Activated naive CD4-positive, alpha-beta T cell treated with anti-CD3 and anti-CD28 coated beads for 36 hours (primary cell): ENCODE data around the gene ADARB1. TPM values are rescaled to one million over a fixed set of nuclear protein-coding genes. Genes with fewer than 3 reads are reported as not detected.

ENCODE experiments used
- CTCF ChIA-PET: fragments of 350-600 bp; sonication (Branson Sonifier 250); formaldehyde crosslinking; loops from one replicate; lab custom pipeline; 2021; ENCODE audit warnings: antibody characterized with exemption; lab: Charles Lee
- DNase-seq: peaks from one replicate; pipeline ENCODE4 v3.0.0-alpha.2; 2020
- H3K27ac Mint-ChIP-seq: one replicate; pipeline ENCODE4 v1.8.0; 2021; ENCODE audit warnings: mild to moderate bottlenecking, mixed read lengths
- H3K27me3 Mint-ChIP-seq: one replicate; pipeline ENCODE4 v1.8.0; 2021; ENCODE audit warnings: low read depth, mixed read lengths
- H3K36me3 Mint-ChIP-seq: one replicate; pipeline ENCODE4 v1.8.0; 2021; ENCODE audit warnings: low read depth, mixed read lengths
- H3K4me1 Mint-ChIP-seq: one replicate; pipeline ENCODE4 v1.8.0; 2021; ENCODE audit warnings: low read depth, mixed read lengths
- H3K4me3 Mint-ChIP-seq: one replicate; pipeline ENCODE4 v1.8.0; 2021; ENCODE audit warnings: mild to moderate bottlenecking, moderate library complexity, mixed read lengths
- H3K9me3 Mint-ChIP-seq: one replicate; pipeline ENCODE4 v1.8.0; 2021; ENCODE audit warnings: mixed read lengths
- intact Hi-C: fragments of 100-400 bp; cut with micrococcal nuclease; formaldehyde crosslinking; loops from one replicate; pipeline ENCODE4 v1.15.1; 2023
- total RNA-seq, 2 experiments: library from RNA; stranded (reverse); gene quantifications; one replicate each; pipeline ENCODE4 v1.2.3, GENCODE V29; 2021

ADARB1 gene
- total RNA-seq, 2 experiments from 2014 or later = 30.1 to 33.3 TPM

DNA sequence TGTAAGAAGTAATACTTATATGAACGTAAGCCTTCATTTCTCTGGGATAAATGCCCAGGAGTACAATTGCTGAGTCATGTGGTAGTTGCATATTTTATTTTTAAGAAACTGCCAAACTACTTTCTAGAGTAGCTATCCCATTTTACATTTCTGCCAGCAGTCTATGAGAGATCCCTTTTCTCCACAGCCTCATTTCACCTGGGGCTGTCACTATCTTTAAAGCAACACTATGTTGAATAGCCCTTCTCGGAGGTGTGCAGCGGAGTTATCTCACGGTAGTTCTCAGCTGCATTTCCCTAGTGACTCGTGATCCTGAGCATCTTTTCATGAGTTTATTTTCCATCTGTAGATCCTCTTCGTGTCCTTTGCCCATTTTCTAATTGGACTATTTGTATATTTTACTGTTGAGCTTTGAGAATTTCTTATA is 93.4 kb downstream of the ADARB1 start:
- Mint-ChIP-seq H3K27ac (no peak overlapping the region), H3K4me1 (peaks cover 23% of the 10 kb centered on the region), H3K9me3 (no peaks in the 10 kb centered on the region), H3K36me3 (peaks cover 1% of the 10 kb centered on the region), H3K4me3 (no peak overlapping the region), H3K27me3 (no peaks in the 10 kb centered on the region)
- DNase-seq = no peak
- intact Hi-C loops = loop anchor here (10.0 kb wide), 1 partner anchor 67 kb away; no protein-coding TSS in a partner anchor
- CTCF ChIA-PET = interaction anchor here (0.6 to 1.8 kb wide), 4 partner anchors 15 to 186 kb away, joined by 3 to 4 read pairs (median 4); no protein-coding TSS in a partner anchor

DNA sequence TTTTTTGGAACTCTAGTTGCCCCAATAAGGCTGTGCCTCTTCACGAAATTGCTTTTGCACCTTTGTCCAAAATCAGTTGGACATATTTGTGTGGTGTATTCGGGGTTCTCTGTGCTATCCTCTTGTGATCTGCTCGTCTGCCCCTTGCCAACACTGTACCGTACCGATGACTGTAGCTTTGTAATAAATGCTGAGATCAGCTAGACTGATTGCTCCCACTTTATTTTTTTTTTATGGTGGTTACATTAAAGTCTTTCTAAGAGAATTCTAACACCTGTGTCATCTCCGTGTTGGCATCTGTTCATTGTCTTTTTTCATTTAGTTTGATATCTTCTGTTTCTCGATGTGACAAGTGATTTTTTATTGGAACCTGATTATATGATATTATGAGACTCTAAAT is 94.1 kb downstream of the ADARB1 start:
- CTCF ChIA-PET = interaction anchor here (0.6 to 2.3 kb wide), 7 partner anchors 16 to 185 kb away, joined by 3 to 7 read pairs (median 4); no protein-coding TSS in a partner anchor
- Mint-ChIP-seq H3K4me3 (no peak overlapping the region), H3K27ac (no peak overlapping the region), H3K9me3 (no peaks in the 10 kb centered on the region), H3K36me3 (peaks cover 2% of the 10 kb centered on the region), H3K27me3 (no peaks in the 10 kb centered on the region), H3K4me1 (peaks cover 23% of the 10 kb centered on the region)
- intact Hi-C loops = loop anchor here (10.0 kb wide), 1 partner anchor 66 kb away; no protein-coding TSS in a partner anchor
- DNase-seq = no peak

GRCh38 chr21:45169001-45169400 is 94.6 kb downstream of the ADARB1 start:
- Mint-ChIP-seq H3K9me3 (no peaks in the 10 kb centered on the region), H3K27me3 (no peaks in the 10 kb centered on the region), H3K27ac (no peak overlapping the region), H3K36me3 (peaks cover 2% of the 10 kb centered on the region), H3K4me3 (no peak overlapping the region), H3K4me1 (peaks cover 23% of the 10 kb centered on the region)
- intact Hi-C loops = loop anchor here (10.0 kb wide), 1 partner anchor 66 kb away; no protein-coding TSS in a partner anchor
- no peak for DNase-seq
- CTCF ChIA-PET = interaction anchor here (0.7 to 2.3 kb wide), 5 partner anchors 16 to 107 kb away, joined by 3 to 7 read pairs (median 3); no protein-coding TSS in a partner anchor

DNA sequence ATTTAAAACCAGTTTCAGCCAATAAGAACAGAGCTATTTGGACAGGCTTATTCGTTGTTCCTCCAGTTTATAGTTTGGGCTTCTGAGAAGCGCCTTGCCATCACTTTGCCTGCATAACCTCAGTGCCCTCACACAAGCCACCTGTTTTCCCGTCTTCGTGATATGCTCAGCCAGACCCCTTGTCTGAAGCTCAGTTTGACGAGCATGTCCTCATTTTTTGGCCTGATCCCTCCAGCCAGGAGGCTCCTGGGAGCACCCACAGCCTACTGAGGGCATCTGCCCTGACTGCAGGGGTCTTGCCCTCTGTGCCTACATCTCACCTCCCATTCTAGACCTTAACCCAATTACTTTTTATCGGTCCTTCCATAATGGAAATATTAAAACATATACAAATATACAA is 95.3 kb downstream of the ADARB1 start:
- peaks cover 23% of the 10 kb centered on the region for H3K4me1 Mint-ChIP-seq
- H3K27ac Mint-ChIP-seq = no peak overlapping the region
- intact Hi-C loops = loop anchor here (10.0 kb wide), 1 partner anchor 65 kb away; no protein-coding TSS in a partner anchor
- H3K36me3 Mint-ChIP-seq = peaks cover 2% of the 10 kb centered on the region
- CTCF ChIA-PET = interaction anchor here (1.1 to 2.3 kb wide), 3 partner anchors 29 to 41 kb away, joined by 3 to 7 read pairs (median 4); no protein-coding TSS in a partner anchor
- H3K27me3 Mint-ChIP-seq = no peaks in the 10 kb centered on the region
- H3K9me3 Mint-ChIP-seq = no peaks in the 10 kb centered on the region
- no peak overlapping the region for H3K4me3 Mint-ChIP-seq
- DNase-seq = no peak

DNA sequence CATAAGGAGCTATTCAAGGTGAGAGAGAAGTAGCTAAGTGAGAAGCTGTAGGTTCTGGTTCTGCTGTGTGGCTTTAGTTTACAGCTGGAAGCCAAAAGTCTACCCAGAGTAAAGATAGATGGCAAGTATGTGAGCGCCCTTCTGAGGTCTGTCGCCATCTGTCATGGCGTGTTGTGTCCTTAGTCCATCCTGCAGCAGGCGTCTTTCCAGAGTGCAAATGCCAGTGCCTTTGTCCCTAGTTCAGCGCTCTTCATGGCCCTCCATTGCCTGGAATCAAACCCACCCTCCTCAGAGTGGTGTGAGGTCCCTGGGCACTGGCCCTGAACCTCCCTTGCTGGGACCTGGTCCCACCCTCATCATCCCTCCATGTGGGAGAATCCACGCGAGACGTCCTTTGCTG is 96.6 kb downstream of the ADARB1 start:
- Mint-ChIP-seq H3K4me3 (no peak overlapping the region), H3K27me3 (no peaks in the 10 kb centered on the region), H3K36me3 (peaks cover 2% of the 10 kb centered on the region), H3K9me3 (no peaks in the 10 kb centered on the region), H3K4me1 (peaks cover 23% of the 10 kb centered on the region), H3K27ac (no peak overlapping the region)
- no peak for DNase-seq
- intact Hi-C loops = no loop called here
- CTCF ChIA-PET = no interaction called here

DNA sequence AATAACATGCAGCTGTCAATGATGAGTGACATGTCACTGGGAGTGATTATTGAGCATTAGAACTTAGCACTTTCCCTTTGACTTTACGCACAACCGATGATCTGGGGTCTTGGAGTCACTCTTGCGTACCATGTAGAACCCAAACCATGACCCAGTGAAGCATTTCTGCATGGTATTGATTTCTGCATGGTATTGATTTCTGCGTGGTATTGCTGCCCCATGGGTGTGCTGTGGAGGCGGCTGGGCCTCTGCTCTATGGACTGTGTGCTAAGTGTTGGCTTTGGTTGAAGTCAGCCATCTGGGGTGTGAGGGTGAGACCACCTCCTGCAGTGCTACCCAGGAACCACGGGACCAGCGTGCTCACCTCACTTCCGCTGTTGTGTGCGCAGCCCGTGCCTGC is 98.0 kb downstream of the ADARB1 start:
- Mint-ChIP-seq H3K4me3 (no peak overlapping the region), H3K4me1 (peaks cover 23% of the 10 kb centered on the region), H3K9me3 (no peaks in the 10 kb centered on the region), H3K27me3 (no peaks in the 10 kb centered on the region), H3K27ac (no peak overlapping the region), H3K36me3 (peaks cover 11% of the 10 kb centered on the region)
- no peak for DNase-seq
- CTCF ChIA-PET = no interaction called here
- intact Hi-C loops = no loop called here

DNA sequence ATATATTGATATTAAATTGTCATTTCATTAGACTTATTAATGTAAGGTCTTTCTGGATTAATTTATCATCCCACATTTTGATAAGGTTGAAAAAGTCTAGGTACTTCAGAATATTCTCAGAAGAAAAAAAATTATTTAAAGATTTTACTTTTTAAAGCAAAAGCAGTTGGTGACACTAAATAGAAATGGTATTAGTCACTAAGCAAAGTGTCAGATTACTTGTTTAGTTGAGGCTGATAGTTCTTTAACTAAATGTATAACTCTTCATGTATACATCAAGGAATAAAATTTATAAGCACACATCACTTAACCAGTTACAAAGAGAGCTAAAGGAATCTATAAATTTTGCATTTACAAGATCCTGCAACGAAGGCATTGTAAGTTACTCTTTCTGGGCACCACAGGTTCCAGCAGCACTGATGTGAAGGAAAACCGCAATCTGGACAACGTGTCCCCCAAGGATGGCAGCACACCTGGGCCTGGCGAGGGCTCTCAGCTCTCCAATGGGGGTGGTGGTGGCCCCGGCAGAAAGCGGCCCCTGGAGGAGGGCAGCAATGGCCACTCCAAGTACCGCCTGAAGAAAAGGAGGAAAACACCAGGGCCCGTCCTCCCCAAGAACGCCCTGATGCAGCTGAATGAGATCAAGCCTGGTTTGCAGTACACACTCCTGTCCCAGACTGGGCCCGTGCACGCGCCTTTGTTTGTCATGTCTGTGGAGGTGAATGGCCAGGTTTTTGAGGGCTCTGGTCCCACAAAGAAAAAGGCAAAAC is 101.1 kb downstream of the ADARB1 start:
- no peak overlapping the region for H3K4me3 Mint-ChIP-seq
- H3K27me3 Mint-ChIP-seq = no peaks in the 10 kb centered on the region
- peaks cover 11% of the 10 kb centered on the region for H3K36me3 Mint-ChIP-seq
- CTCF ChIA-PET = no interaction called here
- H3K9me3 Mint-ChIP-seq = no peaks in the 10 kb centered on the region
- DNase-seq = no peak
- no peaks in the 10 kb centered on the region for H3K4me1 Mint-ChIP-seq
- intact Hi-C loops = no loop called here
- no peak overlapping the region for H3K27ac Mint-ChIP-seq

DNA sequence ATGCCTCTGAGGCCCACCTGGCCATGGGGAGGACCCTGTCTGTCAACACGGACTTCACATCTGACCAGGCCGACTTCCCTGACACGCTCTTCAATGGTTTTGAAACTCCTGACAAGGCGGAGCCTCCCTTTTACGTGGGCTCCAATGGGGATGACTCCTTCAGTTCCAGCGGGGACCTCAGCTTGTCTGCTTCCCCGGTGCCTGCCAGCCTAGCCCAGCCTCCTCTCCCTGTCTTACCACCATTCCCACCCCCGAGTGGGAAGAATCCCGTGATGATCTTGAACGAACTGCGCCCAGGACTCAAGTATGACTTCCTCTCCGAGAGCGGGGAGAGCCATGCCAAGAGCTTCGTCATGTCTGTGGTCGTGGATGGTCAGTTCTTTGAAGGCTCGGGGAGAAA is 101.8 kb downstream of the ADARB1 start:
- intact Hi-C loops = no loop called here
- Mint-ChIP-seq H3K9me3 (no peaks in the 10 kb centered on the region), H3K36me3 (peaks cover 12% of the 10 kb centered on the region), H3K4me3 (no peak overlapping the region), H3K27ac (no peak overlapping the region), H3K27me3 (no peaks in the 10 kb centered on the region), H3K4me1 (no peaks in the 10 kb centered on the region)
- CTCF ChIA-PET = interaction anchor here (0.8 kb wide), 1 partner anchor 10 kb away, joined by 4 read pairs; no protein-coding TSS in a partner anchor
- DNase-seq = no peak

DNA sequence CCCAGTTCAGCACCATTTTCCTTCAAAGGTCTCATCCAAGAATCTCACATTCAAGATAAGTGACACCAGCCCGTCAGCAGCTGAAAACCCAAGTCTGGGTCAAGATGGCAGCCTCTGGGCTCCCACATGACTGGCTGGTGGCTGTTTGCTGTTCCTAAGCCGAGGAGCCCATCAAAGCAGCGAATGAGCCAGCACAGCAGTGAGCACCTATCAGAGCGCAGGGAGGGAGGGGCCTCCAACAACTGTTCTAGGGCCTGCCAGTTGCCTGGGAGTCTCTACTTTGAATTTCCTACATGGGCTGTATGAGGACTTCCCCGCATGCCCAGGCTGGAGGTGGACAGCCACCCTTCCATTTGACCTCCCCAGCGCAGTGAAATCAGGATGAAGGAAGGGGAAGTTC is 102.7 kb downstream of the ADARB1 start:
- no peak for DNase-seq
- Mint-ChIP-seq H3K27me3 (no peaks in the 10 kb centered on the region), H3K36me3 (peaks cover 16% of the 10 kb centered on the region), H3K4me3 (no peak overlapping the region), H3K4me1 (no peaks in the 10 kb centered on the region), H3K9me3 (no peaks in the 10 kb centered on the region), H3K27ac (no peak overlapping the region)
- intact Hi-C loops = no loop called here
- CTCF ChIA-PET = interaction anchor here (0.8 kb wide), 1 partner anchor 11 kb away, joined by 4 read pairs; no protein-coding TSS in a partner anchor

GRCh38 chr21:45178070-45178608 is 103.8 kb downstream of the ADARB1 start:
- CTCF ChIA-PET = no interaction called here
- no peaks in the 10 kb centered on the region for H3K9me3 Mint-ChIP-seq
- no peaks in the 10 kb centered on the region for H3K4me1 Mint-ChIP-seq
- H3K27me3 Mint-ChIP-seq = no peaks in the 10 kb centered on the region
- no peak overlapping the region for H3K27ac Mint-ChIP-seq
- intact Hi-C loops = no loop called here
- H3K36me3 Mint-ChIP-seq = peaks cover 17% of the 10 kb centered on the region
- DNase-seq = no peak
- no peak overlapping the region for H3K4me3 Mint-ChIP-seq

GRCh38 chr21:45178971-45179370 is 104.6 kb downstream of the ADARB1 start:
- Mint-ChIP-seq H3K4me3 (no peak overlapping the region), H3K27ac (no peak overlapping the region), H3K9me3 (no peaks in the 10 kb centered on the region), H3K4me1 (no peaks in the 10 kb centered on the region), H3K36me3 (peaks cover 22% of the 10 kb centered on the region), H3K27me3 (no peaks in the 10 kb centered on the region)
- DNase-seq = no peak
- CTCF ChIA-PET = no interaction called here
- intact Hi-C loops = no loop called here

DNA sequence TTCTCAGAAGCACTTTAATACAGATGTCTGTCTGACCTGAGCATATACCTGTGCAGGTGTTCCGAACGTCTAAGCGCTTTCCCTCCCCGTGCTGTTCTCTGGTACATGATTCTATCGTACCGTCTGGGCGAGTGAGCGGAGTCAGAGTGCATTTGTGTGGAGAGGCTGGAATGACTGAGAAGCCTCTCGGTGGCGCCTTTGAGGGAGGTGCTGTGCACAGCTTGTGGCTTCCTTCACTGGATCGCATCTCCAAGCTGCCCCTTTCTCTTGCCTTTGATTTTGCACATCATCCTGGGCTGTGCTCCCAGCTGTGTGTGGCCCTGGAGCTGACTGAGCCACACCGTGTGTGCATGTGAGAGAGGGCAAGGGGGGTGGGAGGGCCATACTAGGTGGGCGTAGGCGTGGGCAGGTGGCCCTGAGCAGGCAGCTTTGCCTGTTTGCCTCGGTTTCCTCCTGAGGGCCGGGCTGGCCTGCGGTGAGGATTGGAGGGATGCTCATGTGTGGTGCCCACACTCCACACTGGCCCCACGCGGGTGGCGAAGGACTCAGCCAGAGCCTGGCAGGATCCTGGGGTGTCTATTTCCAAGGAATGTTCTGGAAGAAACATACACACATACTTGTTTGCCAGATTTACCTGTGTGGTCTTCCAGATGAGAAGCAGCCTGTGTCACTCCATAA is 105.3 kb downstream of the ADARB1 start:
- peaks cover 22% of the 10 kb centered on the region for H3K36me3 Mint-ChIP-seq
- no peak overlapping the region for H3K4me3 Mint-ChIP-seq
- CTCF ChIA-PET = no interaction called here
- H3K27ac Mint-ChIP-seq = no peak overlapping the region
- intact Hi-C loops = no loop called here
- H3K27me3 Mint-ChIP-seq = no peaks in the 10 kb centered on the region
- no peaks in the 10 kb centered on the region for H3K4me1 Mint-ChIP-seq
- no peak for DNase-seq
- no peaks in the 10 kb centered on the region for H3K9me3 Mint-ChIP-seq
